Measurements from ENCODE around the gene CDKN1C.

Gene CDKN1C

GRCh38 chr11:2858995-2859698, 26.4 kb downstream of the CDKN1C start:
- DNase-seq (ENCODE audit: extremely low spot score): no peak
- CTCF ChIA-PET: no interaction called here
- TF ChIP-seq PKNOX1 (IDR thresholded peaks at IDR 0.05) (0 out of 2 replicates have a peak, but pooled peaks have one; percentile 36), TARDBP (IDR thresholded peaks at IDR 0.05) (no peak)
- POLR2A ChIA-PET: no interaction called here

DNA sequence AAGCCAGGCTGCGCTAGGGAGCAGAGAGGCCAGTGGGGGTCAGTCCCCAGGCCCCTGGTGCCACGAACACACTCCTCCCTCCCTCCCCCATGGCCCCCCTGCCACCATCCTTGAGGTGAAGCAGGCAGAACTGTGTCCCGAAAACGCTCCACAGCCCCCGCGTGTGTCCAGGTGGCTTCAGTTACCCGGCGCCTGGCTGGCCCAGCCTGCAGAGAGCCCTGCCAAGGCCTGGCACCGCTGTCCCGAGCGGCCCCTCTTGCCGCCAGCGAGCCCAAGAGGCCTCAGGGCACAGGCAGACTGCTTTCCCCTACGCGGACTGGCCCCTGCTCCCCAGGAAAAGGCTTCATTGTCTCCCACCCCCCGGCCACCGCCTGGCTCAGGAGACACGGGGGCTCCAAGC, 27.7 kb downstream of the CDKN1C start:
- TF ChIP-seq ZNF384 (IDR thresholded peaks at IDR 0.05): no peak
- TF ChIP-seq FOXM1 (IDR thresholded peaks at IDR 0.05; ENCODE audit: borderline replicate concordance): no peak
- no peak for TF ChIP-seq NFRKB (IDR thresholded peaks at IDR 0.05)
- POLR2A ChIA-PET: no interaction called here
- CTCF ChIA-PET: no interaction called here
- no peak for DNase-seq (ENCODE audit: extremely low spot score)

DNA sequence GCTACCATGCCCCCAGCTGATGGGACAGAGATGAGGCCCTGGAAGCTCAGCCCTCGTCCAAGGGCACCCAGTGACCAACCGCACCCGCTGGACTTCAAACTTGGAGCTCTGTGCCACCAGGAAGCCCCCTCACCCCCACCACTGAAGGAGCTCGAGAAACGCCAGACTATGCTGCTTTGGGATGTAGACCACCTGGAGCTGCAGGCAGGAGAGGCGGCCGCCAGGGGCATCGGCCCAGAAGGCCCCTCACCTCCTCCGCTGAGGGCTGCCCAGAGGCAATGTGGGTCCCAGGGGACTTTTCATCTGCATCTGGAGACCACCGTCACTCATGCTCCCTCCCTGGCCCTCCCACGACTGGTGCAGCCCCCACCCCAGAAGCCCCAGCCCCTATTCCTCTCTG, 28.3 kb downstream of the CDKN1C start:
- ChIA-PET POLR2A (no interaction called here), CTCF (no interaction called here)
- no peak for DNase-seq (ENCODE audit: extremely low spot score)
- TF ChIP-seq SUZ12 (IDR thresholded peaks at IDR 0.05) (no peak), L3MBTL2 (conservative IDR thresholded peaks at IDR 0.05) (no peak), BHLHE40 (IDR thresholded peaks at IDR 0.05; ENCODE audit: borderline replicate concordance) (no peak), FOXM1 (IDR thresholded peaks at IDR 0.05; ENCODE audit: borderline replicate concordance) (no peak), SP1 (IDR thresholded peaks at IDR 0.05) (no peak), FOXK2 (IDR thresholded peaks at IDR 0.05) (no peak), TARDBP (IDR thresholded peaks at IDR 0.05) (no peak), FOXA1 (IDR thresholded peaks at IDR 0.05) (no peak)

- ChIA-PET CTCF (no interaction called here), POLR2A (no interaction called here)
- TF ChIP-seq ELF4 (IDR thresholded peaks at IDR 0.05) (no peak), CTBP1 (IDR thresholded peaks at IDR 0.05; ENCODE audit: borderline replicate concordance) (no peak), SP1 (IDR thresholded peaks at IDR 0.05) (no peak), LEF1 (IDR thresholded peaks at IDR 0.05; ENCODE audit: borderline replicate concordance) (no peak), ZNF384 (IDR thresholded peaks at IDR 0.05) (no peak), FOXA1 (IDR thresholded peaks at IDR 0.05) (no peak), TARDBP (IDR thresholded peaks at IDR 0.05) (no peak), FOXK2 (IDR thresholded peaks at IDR 0.05) (no peak), BHLHE40 (IDR thresholded peaks at IDR 0.05; ENCODE audit: borderline replicate concordance) (no peak), HDGF (IDR thresholded peaks at IDR 0.05; ENCODE audit: borderline replicate concordance) (no peak), ARNT (IDR thresholded peaks at IDR 0.05) (no peak), FOXM1 (IDR thresholded peaks at IDR 0.05; ENCODE audit: borderline replicate concordance) (no peak), SUZ12 (IDR thresholded peaks at IDR 0.05) (no peak), L3MBTL2 (conservative IDR thresholded peaks at IDR 0.05) (no peak), NFRKB (IDR thresholded peaks at IDR 0.05) (no peak), PKNOX1 (IDR thresholded peaks at IDR 0.05) (no peak)
- DNase-seq (ENCODE audit: extremely low spot score): no peak
Measured at GRCh38 chr11:2855162-2855561, 30.4 kb downstream of the CDKN1C start.

DNA sequence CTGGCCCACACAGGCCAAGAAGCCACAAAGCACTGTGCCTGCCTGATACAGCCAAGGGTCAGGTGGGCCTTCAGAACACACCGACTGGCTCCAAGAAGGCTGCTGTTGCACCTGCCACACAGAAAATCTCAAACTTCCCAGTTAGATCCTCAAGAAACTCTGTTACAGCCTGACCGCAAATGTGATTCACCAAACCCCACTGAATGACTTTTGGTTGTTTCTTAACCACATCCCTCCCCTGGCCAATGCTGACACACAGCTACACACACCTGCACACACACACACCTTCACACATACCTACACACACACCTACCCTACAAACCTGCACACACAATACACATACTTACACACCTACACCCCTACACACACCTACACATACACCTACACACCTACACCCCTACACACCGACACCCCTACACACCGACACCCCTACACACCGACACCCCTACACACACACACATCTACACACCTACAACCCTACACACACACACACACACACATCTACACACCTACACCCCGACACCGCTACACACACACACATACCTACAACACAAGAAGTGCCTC, 31.5 kb downstream of the CDKN1C start:
- TF ChIP-seq ELF4 (IDR thresholded peaks at IDR 0.05): no peak
- no peak for TF ChIP-seq SP1 (IDR thresholded peaks at IDR 0.05)
- TF ChIP-seq TARDBP (IDR thresholded peaks at IDR 0.05): no peak
- TF ChIP-seq SUZ12 (IDR thresholded peaks at IDR 0.05): no peak
- TF ChIP-seq PKNOX1 (IDR thresholded peaks at IDR 0.05): no peak
- TF ChIP-seq NFRKB (IDR thresholded peaks at IDR 0.05): no peak
- TF ChIP-seq LEF1 (IDR thresholded peaks at IDR 0.05; ENCODE audit: borderline replicate concordance): no peak
- TF ChIP-seq L3MBTL2 (conservative IDR thresholded peaks at IDR 0.05): no peak
- TF ChIP-seq FOXA1 (IDR thresholded peaks at IDR 0.05): no peak
- no peak for TF ChIP-seq ZNF384 (IDR thresholded peaks at IDR 0.05)
- POLR2A ChIA-PET: no interaction called here
- CTCF ChIA-PET: no interaction called here

DNA sequence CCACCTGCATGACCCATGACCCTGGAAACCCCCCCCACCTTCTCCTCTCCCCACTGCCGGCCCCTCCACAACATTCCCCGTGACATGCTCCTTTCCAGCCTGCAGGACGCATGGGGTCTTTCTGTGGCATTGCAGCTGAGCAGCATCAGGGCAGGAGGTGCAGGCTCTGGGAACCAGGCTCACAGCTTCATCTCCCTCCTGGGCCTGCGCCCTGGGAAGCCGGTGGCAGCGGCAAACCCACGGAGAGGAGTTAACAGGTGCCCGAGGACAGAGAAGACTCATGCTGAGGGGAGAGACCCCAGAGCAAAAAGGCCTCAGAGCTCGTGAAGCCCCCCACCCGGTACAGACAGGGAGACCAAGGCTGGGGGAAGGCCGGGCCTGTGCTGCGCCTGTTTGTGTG, 32.2 kb downstream of the CDKN1C start:
- TF ChIP-seq FOXA1 (IDR thresholded peaks at IDR 0.05): no peak
- TF ChIP-seq ELF4 (IDR thresholded peaks at IDR 0.05): no peak
- TF ChIP-seq FOXK2 (IDR thresholded peaks at IDR 0.05): no peak
- CTCF ChIA-PET: no interaction called here
- POLR2A ChIA-PET: no interaction called here
- no peak for DNase-seq (ENCODE audit: extremely low spot score)

More for the DNA sequence above, 31.5 kb downstream of the CDKN1C start:
- DNase-seq (ENCODE audit: extremely low spot score): no peak

GRCh38 chr11:2849994-2850770, 35.4 kb downstream of the CDKN1C start:
- CTCF ChIA-PET: no interaction called here
- POLR2A ChIA-PET: no interaction called here
- TF ChIP-seq FOXK2 (IDR thresholded peaks at IDR 0.05) (no peak), SP1 (IDR thresholded peaks at IDR 0.05) (no peak), TARDBP (IDR thresholded peaks at IDR 0.05) (no peak), NFRKB (IDR thresholded peaks at IDR 0.05) (no peak), LEF1 (IDR thresholded peaks at IDR 0.05; ENCODE audit: borderline replicate concordance) (no peak), CTBP1 (IDR thresholded peaks at IDR 0.05; ENCODE audit: borderline replicate concordance) (no peak)
- DNase-seq (ENCODE audit: extremely low spot score): no peak

All from HEK293T (cell line).